Measurements from ENCODE around the gene SHANK1.

Gene SHANK1

GRCh38 chr19:50690439-50690838 lies 29.2 kb downstream of the SHANK1 start:
- Histone ChIP-seq H3K36me3 (ENCODE audit: control insufficient read depth, low read length) (no peaks in the 10 kb centered on the region), H3K27me3 (ENCODE audit: control insufficient read depth, low read length) (no peaks in the 10 kb centered on the region), H3K4me1 (ENCODE audit: control insufficient read depth, low read length) (no peaks in the 10 kb centered on the region), H4K20me1 (ENCODE audit: control insufficient read depth, insufficient read depth, low read depth, low read length) (no peaks in the 10 kb centered on the region), H3K9me3 (ENCODE audit: control insufficient read depth, insufficient read depth, low read length) (no peaks in the 10 kb centered on the region), H3K27ac (ENCODE audit: low read depth, low read length) (no peak overlapping the region), H3F3A (ENCODE audit: control insufficient read depth, insufficient read depth) (no peaks in the 10 kb centered on the region), H3K4me3 (ENCODE audit: low read length) (no peak overlapping the region), H3K4me2 (ENCODE audit: low read length) (no peak overlapping the region), H3K9me2 (replicated peaks; ENCODE audit: control insufficient read depth, low read length) (no peaks in the 10 kb centered on the region), H3K79me2 (ENCODE audit: control insufficient read depth, low read length) (no peaks in the 10 kb centered on the region)
- TF ChIP-seq EZH2phosphoT487 (IDR thresholded peaks at IDR 0.05; ENCODE audit: borderline replicate concordance, low read length) (no peak), CTCF (IDR thresholded peaks at IDR 0.05; ENCODE audit: low read depth, low read length, poor library complexity, severe bottlenecking) (no peak)

GRCh38 chr19:50688766-50689165 lies 30.8 kb downstream of the SHANK1 start:
- Histone ChIP-seq H3K4me3 (ENCODE audit: low read length) (no peak overlapping the region), H3K4me2 (ENCODE audit: low read length) (no peak overlapping the region), H3K27ac (ENCODE audit: low read depth, low read length) (no peak overlapping the region), H3K4me1 (ENCODE audit: control insufficient read depth, low read length) (no peaks in the 10 kb centered on the region), H3K79me2 (ENCODE audit: control insufficient read depth, low read length) (no peaks in the 10 kb centered on the region), H3K36me3 (ENCODE audit: control insufficient read depth, low read length) (no peaks in the 10 kb centered on the region), H3K9me3 (ENCODE audit: control insufficient read depth, insufficient read depth, low read length) (no peaks in the 10 kb centered on the region), H3K27me3 (ENCODE audit: control insufficient read depth, low read length) (peaks cover under 1% of the 10 kb centered on the region; the same call in 1 of the 2 replicates), H4K20me1 (ENCODE audit: control insufficient read depth, insufficient read depth, low read depth, low read length) (peaks cover 1% of the 10 kb centered on the region; the same call in 1 of the 2 replicates), H3K9me2 (replicated peaks; ENCODE audit: control insufficient read depth, low read length) (no peaks in the 10 kb centered on the region), H3F3A (ENCODE audit: control insufficient read depth, insufficient read depth) (no peaks in the 10 kb centered on the region)
- TF ChIP-seq EZH2phosphoT487 (IDR thresholded peaks at IDR 0.05; ENCODE audit: borderline replicate concordance, low read length), result no peak
- TF ChIP-seq CTCF (IDR thresholded peaks at IDR 0.05; ENCODE audit: low read depth, low read length, poor library complexity, severe bottlenecking), result no peak

DNA sequence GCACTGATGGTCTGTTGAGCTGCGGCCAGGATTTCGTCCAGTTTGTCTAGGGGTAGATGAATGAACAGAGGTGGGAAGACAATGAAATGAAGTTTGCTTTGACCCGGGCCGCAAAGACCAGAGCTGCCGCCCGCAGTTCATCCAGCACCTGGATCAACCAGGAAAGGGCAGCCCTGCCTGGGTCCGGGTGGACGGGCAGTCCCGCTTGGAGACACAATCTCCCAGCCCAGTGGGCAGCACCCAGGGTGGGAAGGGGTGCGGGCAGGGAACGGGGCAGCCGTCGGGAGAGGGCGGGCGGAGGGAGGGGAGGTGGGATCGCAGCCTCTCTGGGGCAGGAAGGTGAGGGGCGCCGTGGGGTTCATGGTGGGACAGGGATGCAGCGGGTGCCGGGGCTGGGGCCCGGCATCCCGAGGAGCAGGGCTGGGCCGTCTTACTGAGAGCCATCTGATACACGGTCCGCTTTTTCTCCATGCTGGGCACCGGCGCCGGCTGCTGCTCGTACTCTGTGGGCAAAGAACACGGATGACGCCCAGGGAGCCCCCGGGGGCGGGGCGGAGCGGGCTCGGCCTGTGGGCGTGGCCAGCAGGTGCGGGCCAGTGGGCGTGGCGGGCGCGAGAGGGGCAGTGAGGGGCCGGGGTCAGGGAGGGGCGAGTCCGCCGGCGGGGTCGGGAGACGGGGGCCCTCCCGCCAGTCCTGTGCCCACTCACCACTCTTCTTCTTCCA lies 33.1 kb downstream of the SHANK1 start:
- peaks cover 4% of the 10 kb centered on the region; the same call in 1 of the 2 replicates for H4K20me1 ChIP-seq (ENCODE audit: control insufficient read depth, insufficient read depth, low read depth, low read length)
- H3K27ac ChIP-seq (ENCODE audit: low read depth, low read length), result no peak overlapping the region
- H3F3A ChIP-seq (ENCODE audit: control insufficient read depth, insufficient read depth), result no peaks in the 10 kb centered on the region
- H3K79me2 ChIP-seq (ENCODE audit: control insufficient read depth, low read length), result no peaks in the 10 kb centered on the region
- no peaks in the 10 kb centered on the region for H3K9me2 ChIP-seq (replicated peaks; ENCODE audit: control insufficient read depth, low read length)
- H3K36me3 ChIP-seq (ENCODE audit: control insufficient read depth, low read length), result no peaks in the 10 kb centered on the region
- H3K4me2 ChIP-seq (ENCODE audit: low read length), result no peak overlapping the region
- peaks cover 5% of the 10 kb centered on the region; the same call in 1 of the 2 replicates for H3K27me3 ChIP-seq (ENCODE audit: control insufficient read depth, low read length)
- H3K9me3 ChIP-seq (ENCODE audit: control insufficient read depth, insufficient read depth, low read length), result no peaks in the 10 kb centered on the region
- TF ChIP-seq EZH2phosphoT487 (IDR thresholded peaks at IDR 0.05; ENCODE audit: borderline replicate concordance, low read length) (no peak), CTCF (IDR thresholded peaks at IDR 0.05; ENCODE audit: low read depth, low read length, poor library complexity, severe bottlenecking) (no peak)
- H3K4me1 ChIP-seq (ENCODE audit: control insufficient read depth, low read length), result no peaks in the 10 kb centered on the region
- H3K4me3 ChIP-seq (ENCODE audit: low read length), result no peak overlapping the region

Measured in DOHH2 (cell line).